Ovary (tissue), 9 donors: ENCODE data around the gene IL1RAPL1. TPM values are rescaled to one million over a fixed set of nuclear protein-coding genes. Genes with fewer than 3 reads are reported as not detected.
"Not testable (repeated sequence)": the region's sequence is repeated elsewhere in the genome, so short reads cannot be mapped to it uniquely, and the experiment has no call there.

Source experiments
- DNase-seq, 5 donors: peaks; one replicate each; pipeline ENCODE4 v3.0.0-alpha.2; 2019 to 2020
- H3K27ac ChIP-seq, 2 donors: fragments of 200-600 bp; one replicate each; pipeline versions ENCODE4 v1.5.1 to v1.8.0; 2019 to 2022
- H3K27me3 ChIP-seq: fragments of 200-600 bp; one replicate; pipeline ENCODE4 v1.8.0; 2022
- H3K36me3 ChIP-seq: fragments of 200-600 bp; sonication (generic); one replicate; pipeline ENCODE4 v1.5.1; 2019
- H3K4me1 ChIP-seq: one replicate; pipeline ENCODE4 v1.8.1; 2013; ENCODE audit warnings: mild to moderate bottlenecking, moderate library complexity; ENCODE audit not compliant: insufficient read depth
- H3K4me3 ChIP-seq: fragments of 200-600 bp; sonication (generic); one replicate; pipeline ENCODE4 v1.5.1; 2017
- H3K9me3 ChIP-seq, 2 donors: fragments of 200-600 bp in 1 of 2; sonication (generic) in 1 of 2; one replicate each; pipeline versions ENCODE4 v1.5.1 to v1.8.1; 2013 to 2019; ENCODE audit warnings: mild to moderate bottlenecking in 1 of 2, moderate library complexity in 1 of 2
- CTCF ChIP-seq, 3 donors: fragments of 450-650 bp in 2 of 3; fragments of 200-600 bp in 1 of 3; IDR thresholded peaks; one replicate each; pipeline versions ENCODE4 v1.5.1 to v1.8.0; 2016 to 2022; ENCODE audit warnings: antibody characterized with exemption in 3 of 3, mild to moderate bottlenecking in 1 of 3
- EP300 ChIP-seq: sonication (generic); formaldehyde crosslinking; IDR thresholded peaks from one replicate; pipeline ENCODE4 v1.6.1; 2017; ENCODE audit warnings: antibody characterized with exemption
- POLR2A ChIP-seq: fragments of 450-650 bp; IDR thresholded peaks from one replicate; pipeline ENCODE4 v1.6.1; 2017; ENCODE audit warnings: antibody characterized with exemption, mild to moderate bottlenecking, moderate library complexity
- WGBS, 3 donors: extraction: QIAGEN DNeasy Blood & Tissue Kit in 1 of 3; methylation state at CpG; one replicate each; pipeline versions ENCODE4 v1.1.5 to v1.1.7; 2013 to 2017; 5-methylcytosine and 5-hydroxymethylcytosine counted together
- intact Hi-C, 4 donors: fragments of 100-400 bp; cut with DNase I; formaldehyde crosslinking; loops; one replicate each; pipeline versions ENCODE4 v1.11.0 to v1.15.1; 2022 to 2023
- polyA plus RNA-seq, 2 donors: library from polyadenylated mRNA; stranded (reverse); fragments of 200-250 nt in 1 of 2; fragments of 350-450 nt in 1 of 2; fragmentation: Illumina TruSeq in 1 of 2; extraction: RNeasy Lipid Tissue Mini Kit (QIAGEN cat#74804) in 1 of 2; gene quantifications; one replicate each; pipeline ENCODE4 v1.2.3, GENCODE V29; 2013 to 2014
- total RNA-seq, 7 donors: library from RNA; depleted of rRNA in 2 of 7; stranded (reverse); fragments of >200 nt in 2 of 7; fragmentation: NEBNext Ultra II Directional in 3 of 7; extraction: Animal tissue kit (Norgen Biotek cat#: 25700) in 3 of 7; gene quantifications; one replicate each; pipeline versions ENCODE4 v1.1.0 to v1.2.4, GENCODE V29; 2016 to 2023
- donor health status: DM: no; HTN: no; CAD: no; lungs with moderate emphysema.
- donor health status: DM: no; HTN: no; CAD: no.
- donor health status: Bipolar disorder and iron deficiency.
- donor health status: DM: yes; HTN: yes; CAD: no.
- donor health status: DM: no; HTN: no; CAD: no.
- donor health status: DM: yes; HTN: yes; CAD: no.

Gene IL1RAPL1
- total and polyA plus RNA-seq, 9 donors: 0.23 to 1.3 (median 0.61) TPM

GRCh38 chrX:29107231-29107630 lies 520.0 kb downstream of the IL1RAPL1 start:
- intact Hi-C loops: no loop called here
- 26 to 32% (median 28%) methylated on average over 1 of the region's 1 CpG for WGBS, 3 donors
- H3K4me3 ChIP-seq: no peak overlapping the region
- TF ChIP-seq EP300: no peak
- TF ChIP-seq POLR2A: no peak
- no peak for TF ChIP-seq CTCF (IDR thresholded peaks at IDR 0.05)
- no peak overlapping the region for H3K27ac ChIP-seq
- no peaks in the 10 kb centered on the region for H3K9me3 ChIP-seq
- no peak for DNase-seq
- no peaks in the 10 kb centered on the region for H3K36me3 ChIP-seq
- no peaks in the 10 kb centered on the region for H3K27me3 ChIP-seq
- H3K4me1 ChIP-seq: no peaks in the 10 kb centered on the region

GRCh38 chrX:29110041-29110440 lies 522.8 kb downstream of the IL1RAPL1 start:
- Histone ChIP-seq H3K27ac (no peak overlapping the region), H3K27me3 (no peaks in the 10 kb centered on the region), H3K4me3 (no peak overlapping the region), H3K36me3 (no peaks in the 10 kb centered on the region), H3K4me1 (no peaks in the 10 kb centered on the region), H3K9me3 (no peaks in the 10 kb centered on the region)
- intact Hi-C loops: no loop called here
- DNase-seq: no peak
- 46 to 58% (median 47%) methylated on average over 3 of the region's 3 CpGs for WGBS, 3 donors
- TF ChIP-seq CTCF (IDR thresholded peaks at IDR 0.05) (no peak), POLR2A (no peak), EP300 (no peak)

- TF ChIP-seq POLR2A (no peak), CTCF (IDR thresholded peaks at IDR 0.05) (no peak), EP300 (no peak)
- Histone ChIP-seq H3K27ac (no peak overlapping the region), H3K36me3 (no peaks in the 10 kb centered on the region), H3K9me3 (no peaks in the 10 kb centered on the region), H3K27me3 (no peaks in the 10 kb centered on the region), H3K4me1 (no peaks in the 10 kb centered on the region), H3K4me3 (no peak overlapping the region)
- intact Hi-C loops: no loop called here
- DNase-seq: no peak
- WGBS, 3 donors: 56 to 92% (median 74%) methylated on average over 1 of the region's 1 CpG
Measured at GRCh38 chrX:29113221-29113620, 526.0 kb downstream of the IL1RAPL1 start.

GRCh38 chrX:29122817-29123216 lies 535.6 kb downstream of the IL1RAPL1 start:
- H3K27me3 ChIP-seq, DNase-seq, H3K4me1 ChIP-seq, H3K9me3 ChIP-seq, H3K36me3 ChIP-seq, H3K4me3 ChIP-seq, H3K27ac ChIP-seq, intact Hi-C loops: not testable (repeated sequence)
- WGBS, 3 donors: 49 to 51% (median 50%) methylated on average over 2 of the region's 2 CpGs

- Histone ChIP-seq H3K4me1 (no peaks in the 10 kb centered on the region), H3K4me3 (no peak overlapping the region), H3K27ac (no peak overlapping the region), H3K36me3 (no peaks in the 10 kb centered on the region), H3K27me3 (no peaks in the 10 kb centered on the region), H3K9me3 (no peaks in the 10 kb centered on the region)
- WGBS, 3 donors: 57 to 63% (median 57%) methylated on average over 4 of the region's 4 CpGs
- TF ChIP-seq CTCF (IDR thresholded peaks at IDR 0.05): no peak
- DNase-seq: no peak
- intact Hi-C loops: no loop called here
Measured at GRCh38 chrX:29130905-29131304, 543.7 kb downstream of the IL1RAPL1 start.
